GM23338 (cell line): ENCODE results near the gene UQCC3. TPM values are rescaled to one million over a fixed set of nuclear protein-coding genes. Genes with fewer than 3 reads are reported as not detected.
A peak's percentile ranks its signal among the peaks of the same experiment; 100 is the strongest.

ENCODE experiments used
- ATAC-seq: fragments of 200-7000 bp; cut with Tn5 transposase; 3 replicates; pipeline ENCODE4 v1.9.1; 2020
- DNase-seq: peaks from one replicate; pipeline ENCODE4 v3.0.0-alpha.2; 2015; ENCODE audit warnings: low spot score
- H2AFZ ChIP-seq: fragments of 200-600 bp; sonication (generic); 2 replicates; pipeline ENCODE4 v1.8.0; 2016; ENCODE audit warnings: antibody characterized with exemption, mild to moderate bottlenecking, moderate library complexity
- H3F3A ChIP-seq: fragments of 200-600 bp; sonication (generic); replicated peaks from 2 replicates; pipeline ENCODE4 v1.8.0; 2017; ENCODE audit warnings: antibody characterized with exemption, mixed run types, low read depth
- H3K27ac ChIP-seq: fragments of 200-600 bp; sonication (generic); 2 replicates; pipeline ENCODE4 v1.6.1; 2016; ENCODE audit warnings: low read depth
- H3K27me3 ChIP-seq: fragments of 200-600 bp; sonication (generic); 2 replicates; pipeline ENCODE4 v1.8.0; 2016; ENCODE audit warnings: mild to moderate bottlenecking, mixed run types, moderate library complexity; ENCODE audit not compliant: insufficient read depth
- H3K36me3 ChIP-seq: fragments of 200-600 bp; sonication (generic); 2 replicates; pipeline ENCODE4 v1.8.0; 2016; ENCODE audit warnings: mild to moderate bottlenecking; ENCODE audit not compliant: insufficient read depth
- H3K4me1 ChIP-seq: fragments of 200-600 bp; sonication (generic); 2 replicates; pipeline ENCODE4 v1.8.0; 2016; ENCODE audit warnings: mild to moderate bottlenecking, moderate library complexity; ENCODE audit not compliant: insufficient read depth
- H3K4me2 ChIP-seq: fragments of 200-600 bp; sonication (generic); 2 replicates; pipeline ENCODE4 v1.7.1; 2017; ENCODE audit warnings: mixed run types
- H3K4me3 ChIP-seq: fragments of 200-600 bp; sonication (generic); 2 replicates; pipeline ENCODE4 v1.6.1; 2016; ENCODE audit warnings: mixed run types
- H3K79me2 ChIP-seq: fragments of 200-600 bp; sonication (generic); replicated peaks from 2 replicates; pipeline ENCODE4 v1.8.0; 2017; ENCODE audit warnings: mild to moderate bottlenecking; ENCODE audit not compliant: insufficient read depth
- H3K9me2 ChIP-seq: fragments of 200-600 bp; sonication (generic); 2 replicates; pipeline ENCODE4 v1.8.0; 2017; ENCODE audit not compliant: insufficient read depth
- H4K20me1 ChIP-seq: fragments of 200-600 bp; sonication (generic); replicated peaks from 2 replicates; pipeline ENCODE4 v1.8.0; 2017; ENCODE audit warnings: mild to moderate bottlenecking; ENCODE audit not compliant: insufficient read depth
- H3K27ac Mint-ChIP-seq: 2 replicates; pipeline ENCODE4 v1.8.0; 2020; ENCODE audit warnings: inconsistent platforms, mild to moderate bottlenecking, moderate library complexity, mixed read lengths
- H3K27me3 Mint-ChIP-seq: 3 replicates; pipeline ENCODE4 v1.8.0; 2022; ENCODE audit warnings: low read depth, mild to moderate bottlenecking, moderate library complexity, mixed read lengths, inconsistent platforms; ENCODE audit not compliant: insufficient read depth, poor library complexity
- H3K36me3 Mint-ChIP-seq: 3 replicates; pipeline ENCODE4 v1.8.0; 2021; ENCODE audit warnings: low read depth, mild to moderate bottlenecking, inconsistent platforms, moderate library complexity, mixed read lengths
- H3K4me1 Mint-ChIP-seq: 3 replicates; pipeline ENCODE4 v1.8.0; 2020; ENCODE audit warnings: mild to moderate bottlenecking, inconsistent platforms, mixed read lengths
- H3K4me3 Mint-ChIP-seq: 3 replicates; pipeline ENCODE4 v1.8.0; 2021; ENCODE audit warnings: moderate library complexity, mild to moderate bottlenecking, inconsistent platforms, mixed read lengths
- H3K9me3 Mint-ChIP-seq: 3 replicates; pipeline ENCODE4 v1.8.0; 2020; ENCODE audit warnings: moderate library complexity, mild to moderate bottlenecking, inconsistent platforms, mixed read lengths
- CREB1 ChIP-seq: fragments of 250-450 bp; sonication (Bioruptor Pico); IDR thresholded peaks from 2 replicates; pipeline ENCODE4 v1.5.0; 2020; ENCODE audit warnings: low read depth, mild to moderate bottlenecking, moderate library complexity
- EZH2 ChIP-seq: fragments of 200-600 bp; sonication (generic); IDR thresholded peaks from one replicate; pipeline ENCODE4 v1.8.0; 2017; ENCODE audit warnings: antibody characterized with exemption, mild to moderate bottlenecking, low read depth; ENCODE audit not compliant: unreplicated experiment
- EZH2phosphoT487 ChIP-seq: fragments of 200-600 bp; sonication (generic); IDR thresholded peaks from one replicate; pipeline ENCODE4 v1.8.1; 2018; ENCODE audit warnings: antibody characterized with exemption; ENCODE audit not compliant: unreplicated experiment
- JUNB ChIP-seq: IDR thresholded peaks from one replicate; pipeline ENCODE4 v1.6.1; 2016; ENCODE audit warnings: antibody characterized with exemption; ENCODE audit not compliant: unreplicated experiment
- STAT1 ChIP-seq: IDR thresholded peaks from one replicate; pipeline ENCODE4 v1.6.1; 2016; ENCODE audit warnings: antibody characterized with exemption; ENCODE audit not compliant: unreplicated experiment
- ZNF114 ChIP-seq: fragments of 250-450 bp; sonication (Bioruptor Pico); IDR thresholded peaks from 2 replicates; pipeline ENCODE4 v1.5.0; 2020; ENCODE audit warnings: mild to moderate bottlenecking, moderate library complexity
- polyA plus RNA-seq: library from polyadenylated mRNA; unstranded; fragments of >200 nt; fragmentation: Nextera tagmentation; extraction: Ambion mirVana; gene quantifications from 2 replicates; pipeline ENCODE4 v1.2.1, GENCODE V29; 2016
- total RNA-seq: library from RNA; depleted of rRNA; stranded (reverse); fragments of >200 nt; shearing (Covaris generic); gene quantifications from 2 replicates; pipeline ENCODE4 v1.2.3, GENCODE V29; 2014
- TF ChIP-seq, protein P1 (sequence below): IDR thresholded peaks from 2 replicates; pipeline ENCODE4 v1.6.1; 2016; ENCODE audit warnings: antibody characterized with exemption
- TF ChIP-seq, protein P2 (sequence below): IDR thresholded peaks from one replicate; pipeline ENCODE4 v1.6.1; 2018; ENCODE audit warnings: antibody characterized with exemption; ENCODE audit not compliant: unreplicated experiment
- TF ChIP-seq, protein P3 (sequence below), 2 experiments: fragments of 200-600 bp in 1 of 2; sonication (generic) in 1 of 2; conservative IDR thresholded peaks; 2 replicates each; pipeline versions ENCODE4 v1.5.1 to v1.6.1; 2016 to 2017; ENCODE audit warnings: antibody characterized with exemption in 2 of 2, low read depth in 2 of 2, mild to moderate bottlenecking in 2 of 2, moderate library complexity in 1 of 2

UQCC3 gene
- total and polyA plus RNA-seq, 2 experiments from 2014 or later, result 13.0 to 54.7 TPM

DNA sequence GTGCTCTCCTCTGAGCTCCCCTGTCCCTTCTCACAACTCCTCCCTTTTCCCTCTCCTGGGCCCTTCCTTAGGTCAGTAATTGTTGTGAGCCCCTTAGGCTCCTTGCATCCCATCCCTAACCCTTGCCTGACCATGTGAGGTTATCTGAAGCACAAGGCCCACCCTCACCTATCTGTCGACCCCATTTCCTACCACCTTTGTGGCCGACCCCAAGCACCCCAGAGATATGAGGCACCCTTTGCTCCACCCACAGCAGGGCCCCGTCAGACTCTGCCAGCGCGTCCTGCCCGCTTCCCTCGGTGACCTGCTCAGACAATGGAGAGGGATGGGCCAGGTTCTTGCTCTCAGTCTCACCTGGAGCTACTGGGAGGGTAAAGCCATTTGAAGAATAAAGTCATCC, 37.3 kb downstream of the UQCC3 start:
- no peak for TF ChIP-seq CREB1 (CRISPR knock-in tag)
- TF ChIP-seq, protein P1, sequence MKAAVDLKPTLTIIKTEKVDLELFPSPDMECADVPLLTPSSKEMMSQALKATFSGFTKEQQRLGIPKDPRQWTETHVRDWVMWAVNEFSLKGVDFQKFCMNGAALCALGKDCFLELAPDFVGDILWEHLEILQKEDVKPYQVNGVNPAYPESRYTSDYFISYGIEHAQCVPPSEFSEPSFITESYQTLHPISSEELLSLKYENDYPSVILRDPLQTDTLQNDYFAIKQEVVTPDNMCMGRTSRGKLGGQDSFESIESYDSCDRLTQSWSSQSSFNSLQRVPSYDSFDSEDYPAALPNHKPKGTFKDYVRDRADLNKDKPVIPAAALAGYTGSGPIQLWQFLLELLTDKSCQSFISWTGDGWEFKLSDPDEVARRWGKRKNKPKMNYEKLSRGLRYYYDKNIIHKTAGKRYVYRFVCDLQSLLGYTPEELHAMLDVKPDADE, result no peak
- no peak for TF ChIP-seq JUNB
- TF ChIP-seq EZH2, result no peak
- TF ChIP-seq, protein P2, sequence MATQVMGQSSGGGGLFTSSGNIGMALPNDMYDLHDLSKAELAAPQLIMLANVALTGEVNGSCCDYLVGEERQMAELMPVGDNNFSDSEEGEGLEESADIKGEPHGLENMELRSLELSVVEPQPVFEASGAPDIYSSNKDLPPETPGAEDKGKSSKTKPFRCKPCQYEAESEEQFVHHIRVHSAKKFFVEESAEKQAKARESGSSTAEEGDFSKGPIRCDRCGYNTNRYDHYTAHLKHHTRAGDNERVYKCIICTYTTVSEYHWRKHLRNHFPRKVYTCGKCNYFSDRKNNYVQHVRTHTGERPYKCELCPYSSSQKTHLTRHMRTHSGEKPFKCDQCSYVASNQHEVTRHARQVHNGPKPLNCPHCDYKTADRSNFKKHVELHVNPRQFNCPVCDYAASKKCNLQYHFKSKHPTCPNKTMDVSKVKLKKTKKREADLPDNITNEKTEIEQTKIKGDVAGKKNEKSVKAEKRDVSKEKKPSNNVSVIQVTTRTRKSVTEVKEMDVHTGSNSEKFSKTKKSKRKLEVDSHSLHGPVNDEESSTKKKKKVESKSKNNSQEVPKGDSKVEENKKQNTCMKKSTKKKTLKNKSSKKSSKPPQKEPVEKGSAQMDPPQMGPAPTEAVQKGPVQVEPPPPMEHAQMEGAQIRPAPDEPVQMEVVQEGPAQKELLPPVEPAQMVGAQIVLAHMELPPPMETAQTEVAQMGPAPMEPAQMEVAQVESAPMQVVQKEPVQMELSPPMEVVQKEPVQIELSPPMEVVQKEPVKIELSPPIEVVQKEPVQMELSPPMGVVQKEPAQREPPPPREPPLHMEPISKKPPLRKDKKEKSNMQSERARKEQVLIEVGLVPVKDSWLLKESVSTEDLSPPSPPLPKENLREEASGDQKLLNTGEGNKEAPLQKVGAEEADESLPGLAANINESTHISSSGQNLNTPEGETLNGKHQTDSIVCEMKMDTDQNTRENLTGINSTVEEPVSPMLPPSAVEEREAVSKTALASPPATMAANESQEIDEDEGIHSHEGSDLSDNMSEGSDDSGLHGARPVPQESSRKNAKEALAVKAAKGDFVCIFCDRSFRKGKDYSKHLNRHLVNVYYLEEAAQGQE, result no peak
- TF ChIP-seq, protein P3, sequence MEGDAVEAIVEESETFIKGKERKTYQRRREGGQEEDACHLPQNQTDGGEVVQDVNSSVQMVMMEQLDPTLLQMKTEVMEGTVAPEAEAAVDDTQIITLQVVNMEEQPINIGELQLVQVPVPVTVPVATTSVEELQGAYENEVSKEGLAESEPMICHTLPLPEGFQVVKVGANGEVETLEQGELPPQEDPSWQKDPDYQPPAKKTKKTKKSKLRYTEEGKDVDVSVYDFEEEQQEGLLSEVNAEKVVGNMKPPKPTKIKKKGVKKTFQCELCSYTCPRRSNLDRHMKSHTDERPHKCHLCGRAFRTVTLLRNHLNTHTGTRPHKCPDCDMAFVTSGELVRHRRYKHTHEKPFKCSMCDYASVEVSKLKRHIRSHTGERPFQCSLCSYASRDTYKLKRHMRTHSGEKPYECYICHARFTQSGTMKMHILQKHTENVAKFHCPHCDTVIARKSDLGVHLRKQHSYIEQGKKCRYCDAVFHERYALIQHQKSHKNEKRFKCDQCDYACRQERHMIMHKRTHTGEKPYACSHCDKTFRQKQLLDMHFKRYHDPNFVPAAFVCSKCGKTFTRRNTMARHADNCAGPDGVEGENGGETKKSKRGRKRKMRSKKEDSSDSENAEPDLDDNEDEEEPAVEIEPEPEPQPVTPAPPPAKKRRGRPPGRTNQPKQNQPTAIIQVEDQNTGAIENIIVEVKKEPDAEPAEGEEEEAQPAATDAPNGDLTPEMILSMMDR (conservative IDR thresholded peaks at IDR 0.05; ENCODE audit: low read depth in 2 of 2), result no peak
- no peak for TF ChIP-seq STAT1
- no peak for TF ChIP-seq EZH2phosphoT487
- no peak for TF ChIP-seq ZNF114 (CRISPR knock-in tag)
- Mint-ChIP-seq H3K4me1 (peaks cover 47% of the 10 kb centered on the region), H3K27me3 (peaks cover 27% of the 10 kb centered on the region), H3K9me3 (no peaks in the 10 kb centered on the region), H3K27ac (peak overlapping the region; percentile 97), H3K4me3 (peak overlapping the region; percentile 92), H3K36me3 (peaks cover 47% of the 10 kb centered on the region)
- Histone ChIP-seq H3K4me2 (peak overlapping the region; percentile 95), H2AFZ (peak overlapping the region; percentile 93), H3K4me1 (peaks cover 31% of the 10 kb centered on the region), H4K20me1 (no peaks in the 10 kb centered on the region; the same call in 1 of the 2 replicates), H3K36me3 (peaks cover 27% of the 10 kb centered on the region), H3K27me3 (no peaks in the 10 kb centered on the region), H3K4me3 (peak overlapping the region; percentile 82), H3K27ac (peak overlapping the region; percentile 98; the same call in 1 of the 2 replicates), H3K79me2 (peaks cover 9% of the 10 kb centered on the region), H3K9me2 (no peaks in the 10 kb centered on the region), H3F3A (peaks cover 68% of the 10 kb centered on the region)
- peak; percentile 14 for ATAC-seq
- DNase-seq, result peak; percentile 56
